SK-N-SH (cell line): ENCODE results near the gene B3GALT2. TPM values are rescaled to one million over a fixed set of nuclear protein-coding genes. Genes with fewer than 3 reads are reported as not detected.

Experiments
- CTCF ChIA-PET: fragments of 300-600, 350-600 bp; formaldehyde crosslinking; extraction: SDS; loops from one replicate; lab custom pipeline; 2021; lab: Yijun Ruan, JAX
- POLR2A ChIA-PET: fragments of 350-600 bp; sonication (Branson Sonifier 250); formaldehyde crosslinking; extraction: SDS; loops from one replicate; lab custom pipeline; 2020; ENCODE audit warnings: antibody characterized with exemption, inconsistent platforms; lab: Yijun Ruan, JAX
- DNase-seq: peaks from one replicate; pipeline ENCODE4 v3.0.0; 2012
- H2AFZ ChIP-seq: fragments of 200-600 bp; sonication (generic); 2 replicates; pipeline ENCODE4 v1.8.1; 2016; ENCODE audit warnings: antibody characterized with exemption, mild to moderate bottlenecking, low read depth
- H3F3A ChIP-seq: fragments of 200-600 bp; sonication (generic); replicated peaks from 2 replicates; pipeline ENCODE3; 2016; ENCODE audit warnings: antibody characterized with exemption, mild to moderate bottlenecking; ENCODE audit not compliant: insufficient read depth
- H3K27ac ChIP-seq, 2 experiments: fragments of 200-500 bp in 1 of 2; fragments of 200-600 bp in 1 of 2; sonication (Bioruptor generic) in 1 of 2; sonication (generic), shearing (Covaris generic) in 1 of 2; 2 replicates each; pipeline versions ENCODE4 v1.5.1 to v1.6.1; 2014 to 2016; ENCODE audit warnings: low read depth in 2 of 2, inconsistent platforms in 1 of 2, low read length in 1 of 2, mild to moderate bottlenecking in 1 of 2, mixed read lengths in 1 of 2
- H3K27me3 ChIP-seq: fragments of 200-600 bp; sonication (generic), shearing (Covaris generic); 2 replicates; pipeline ENCODE4 v1.6.1; 2016; ENCODE audit warnings: mixed run types; ENCODE audit not compliant: insufficient read depth
- H3K36me3 ChIP-seq, 2 experiments: fragments of 200-500 bp in 1 of 2; fragments of 200-600 bp in 1 of 2; sonication (Bioruptor generic) in 1 of 2; sonication (generic) in 1 of 2; replicated peaks in 1 of 2; 2 replicates each; pipeline versions ENCODE3 to v1.5.1; 2014 to 2016; ENCODE audit warnings: low read length in 1 of 2, mild to moderate bottlenecking in 1 of 2; ENCODE audit not compliant: insufficient read depth in 2 of 2, control insufficient read depth in 1 of 2
- H3K4me1 ChIP-seq, 2 experiments: fragments of 200-500 bp in 1 of 2; fragments of 200-600 bp in 1 of 2; sonication (Bioruptor generic) in 1 of 2; sonication (generic), shearing (Covaris generic) in 1 of 2; 2 replicates each; pipeline versions ENCODE4 v1.5.1 to v1.6.1; 2014 to 2016; ENCODE audit warnings: low read depth in 1 of 2, low read length in 1 of 2, mixed run types in 1 of 2; ENCODE audit not compliant: insufficient read depth in 2 of 2, control insufficient read depth in 1 of 2
- H3K4me2 ChIP-seq: fragments of 200-600 bp; sonication (generic), shearing (Covaris generic); 2 replicates; pipeline ENCODE4 v1.6.1; 2017; ENCODE audit warnings: mixed run types
- H3K4me3 ChIP-seq, 2 experiments: fragments of 200-500 bp in 1 of 2; fragments of 200-600 bp in 1 of 2; sonication (Bioruptor generic) in 1 of 2; sonication (generic), shearing (Covaris generic) in 1 of 2; 2 replicates each; pipeline versions ENCODE4 v1.5.1 to v1.8.1; 2014 to 2016; ENCODE audit warnings: low read depth in 2 of 2, inconsistent platforms in 1 of 2, low read length in 1 of 2, mild to moderate bottlenecking in 1 of 2, mixed read lengths in 1 of 2, moderate library complexity in 1 of 2
- H3K79me2 ChIP-seq: fragments of 200-600 bp; sonication (generic); 2 replicates; pipeline ENCODE4 v1.8.1; 2017; ENCODE audit warnings: mild to moderate bottlenecking; ENCODE audit not compliant: insufficient read depth
- H3K9ac ChIP-seq: fragments of 200-600 bp; sonication (generic); 2 replicates; pipeline ENCODE4 v1.6.1; 2017; ENCODE audit warnings: mixed run types
- H3K9me2 ChIP-seq: fragments of 200-600 bp; sonication (generic); 2 replicates; pipeline ENCODE4 v1.6.1; 2017; ENCODE audit warnings: mixed run types
- H3K9me3 ChIP-seq: fragments of 200-600 bp; sonication (generic); 2 replicates; pipeline ENCODE4 v1.6.1; 2017; ENCODE audit warnings: mixed run types, mild to moderate bottlenecking, moderate library complexity
- H4K20me1 ChIP-seq: fragments of 200-600 bp; sonication (generic); 2 replicates; pipeline ENCODE4 v1.6.1; 2017; ENCODE audit warnings: mild to moderate bottlenecking, mixed run types; ENCODE audit not compliant: insufficient read depth
- EZH2phosphoT487 ChIP-seq: fragments of 200-600 bp; sonication (generic); IDR thresholded peaks from 2 replicates; pipeline ENCODE4 v1.6.1; 2017; ENCODE audit warnings: low read depth, mixed run types, mild to moderate bottlenecking, antibody characterized with exemption, moderate library complexity, borderline replicate concordance
- GABPA ChIP-seq: IDR thresholded peaks from 2 replicates; pipeline ENCODE4 v1.4.0; 2012; ENCODE audit warnings: low read depth, mild to moderate bottlenecking
- IRF3 ChIP-seq: fragments of 150-350 bp; IDR thresholded peaks from 2 replicates; pipeline ENCODE4 v1.6.1; 2016; ENCODE audit warnings: mild to moderate bottlenecking, low read depth, low read length
- JUND ChIP-seq: IDR thresholded peaks from 2 replicates; pipeline ENCODE4 v1.4.0; 2012
- MEF2A ChIP-seq: IDR thresholded peaks from 2 replicates; pipeline ENCODE4 v1.4.0; 2012; ENCODE audit warnings: low read depth, borderline replicate concordance
- RCOR1 ChIP-seq: fragments of 150-350 bp; IDR thresholded peaks from 2 replicates; pipeline ENCODE4 v1.6.1; 2017; ENCODE audit warnings: antibody characterized with exemption, low read length
- REST ChIP-seq: IDR thresholded peaks from 2 replicates; pipeline ENCODE4 v1.6.1; 2012; ENCODE audit warnings: mild to moderate bottlenecking, low read depth, low read length, moderate library complexity
- RFX5 ChIP-seq: IDR thresholded peaks from 2 replicates; pipeline ENCODE4 v1.6.1; 2012; ENCODE audit warnings: mild to moderate bottlenecking, improper control_type of control experiment, low read length
- TCF12 ChIP-seq: IDR thresholded peaks from 2 replicates; pipeline ENCODE4 v1.4.0; 2012
- WGBS: methylation state at CpG from one replicate; pipeline ENCODE4 v1.1.6; 2017; ENCODE audit warnings: low lambda C conversion rate; 5-methylcytosine and 5-hydroxymethylcytosine counted together
- polyA plus RNA-seq, 3 experiments: library from polyadenylated mRNA; depleted of rRNA; stranded (reverse); fragments of >200 nt; gene quantifications; 2 replicates each; pipeline ENCODE4 v1.2.3, GENCODE V29; 2012
- TF ChIP-seq, protein P1 (sequence below): IDR thresholded peaks from 2 replicates; pipeline ENCODE4; 2012
- TF ChIP-seq, protein P2 (sequence below): fragments of 200-600 bp; sonication (generic); IDR thresholded peaks from 2 replicates; pipeline ENCODE4 v1.6.1; 2017; ENCODE audit warnings: antibody characterized with exemption, mild to moderate bottlenecking, moderate library complexity

Gene B3GALT2
- polyA plus RNA-seq, 1 of the 3 experiments (the other 2 are of a cell fraction), result 0.23 TPM

- TF ChIP-seq JUND (no peak), TCF12 (no peak), EZH2phosphoT487 (no peak)
- TF ChIP-seq, all 33 proteins: peak for 0
These were observed 30.1 kb downstream of the B3GALT2 start for GRCh38 chr1:193156117-193156821.

GRCh38 chr1:193144999-193145398 is 41.4 kb downstream of the B3GALT2 start:
- H2AFZ ChIP-seq, result no peak overlapping the region
- H3K4me1 ChIP-seq, result peaks cover 3 to 15% of the 10 kb centered on the region in 2 experiments; a peak in 2 of 4 replicates
- no peak overlapping the region for H3K4me3 ChIP-seq
- TF ChIP-seq REST (no peak), IRF3 (no peak), RFX5 (no peak), RCOR1 (no peak), MEF2A (no peak), GABPA (no peak)
- TF ChIP-seq, protein P1, sequence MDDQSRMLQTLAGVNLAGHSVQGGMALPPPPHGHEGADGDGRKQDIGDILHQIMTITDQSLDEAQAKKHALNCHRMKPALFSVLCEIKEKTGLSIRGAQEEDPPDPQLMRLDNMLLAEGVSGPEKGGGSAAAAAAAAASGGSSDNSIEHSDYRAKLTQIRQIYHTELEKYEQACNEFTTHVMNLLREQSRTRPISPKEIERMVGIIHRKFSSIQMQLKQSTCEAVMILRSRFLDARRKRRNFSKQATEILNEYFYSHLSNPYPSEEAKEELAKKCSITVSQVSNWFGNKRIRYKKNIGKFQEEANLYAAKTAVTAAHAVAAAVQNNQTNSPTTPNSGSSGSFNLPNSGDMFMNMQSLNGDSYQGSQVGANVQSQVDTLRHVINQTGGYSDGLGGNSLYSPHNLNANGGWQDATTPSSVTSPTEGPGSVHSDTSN, result no peak
- TF ChIP-seq, protein P2, sequence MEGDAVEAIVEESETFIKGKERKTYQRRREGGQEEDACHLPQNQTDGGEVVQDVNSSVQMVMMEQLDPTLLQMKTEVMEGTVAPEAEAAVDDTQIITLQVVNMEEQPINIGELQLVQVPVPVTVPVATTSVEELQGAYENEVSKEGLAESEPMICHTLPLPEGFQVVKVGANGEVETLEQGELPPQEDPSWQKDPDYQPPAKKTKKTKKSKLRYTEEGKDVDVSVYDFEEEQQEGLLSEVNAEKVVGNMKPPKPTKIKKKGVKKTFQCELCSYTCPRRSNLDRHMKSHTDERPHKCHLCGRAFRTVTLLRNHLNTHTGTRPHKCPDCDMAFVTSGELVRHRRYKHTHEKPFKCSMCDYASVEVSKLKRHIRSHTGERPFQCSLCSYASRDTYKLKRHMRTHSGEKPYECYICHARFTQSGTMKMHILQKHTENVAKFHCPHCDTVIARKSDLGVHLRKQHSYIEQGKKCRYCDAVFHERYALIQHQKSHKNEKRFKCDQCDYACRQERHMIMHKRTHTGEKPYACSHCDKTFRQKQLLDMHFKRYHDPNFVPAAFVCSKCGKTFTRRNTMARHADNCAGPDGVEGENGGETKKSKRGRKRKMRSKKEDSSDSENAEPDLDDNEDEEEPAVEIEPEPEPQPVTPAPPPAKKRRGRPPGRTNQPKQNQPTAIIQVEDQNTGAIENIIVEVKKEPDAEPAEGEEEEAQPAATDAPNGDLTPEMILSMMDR, result no peak
- TF ChIP-seq, all 33 proteins: peak for 0
- peaks cover 17% of the 10 kb centered on the region for H3F3A ChIP-seq
- H3K27ac ChIP-seq, result no peak overlapping the region
- no peak overlapping the region for H3K4me2 ChIP-seq
- CTCF ChIA-PET, result no interaction called here
- H4K20me1 ChIP-seq, result no peaks in the 10 kb centered on the region
- 100% methylated on average over 1 of the region's 1 CpG for WGBS
- no peaks in the 10 kb centered on the region for H3K9me2 ChIP-seq
- POLR2A ChIA-PET, result no interaction called here
- no peak overlapping the region for H3K9ac ChIP-seq
- no peaks in the 10 kb centered on the region for H3K27me3 ChIP-seq
- no peaks in the 10 kb centered on the region for H3K9me3 ChIP-seq
- H3K36me3 ChIP-seq, result peaks cover 66 to 76% of the 10 kb centered on the region in 2 experiments
- H3K79me2 ChIP-seq, result peaks cover 23% of the 10 kb centered on the region
- no peak for DNase-seq

More at GRCh38 chr1:193156117-193156821, 30.1 kb downstream of the B3GALT2 start:
- Histone ChIP-seq H3K9ac (no peak overlapping the region), H3K27ac (no peak overlapping the region), H3K36me3 (peaks cover 46 to 60% of the 10 kb centered on the region in 2 experiments), H4K20me1 (no peaks in the 10 kb centered on the region; the same call in 1 of the 2 replicates), H3K9me2 (no peaks in the 10 kb centered on the region), H3K4me2 (no peak overlapping the region), H3K27me3 (no peaks in the 10 kb centered on the region), H3K4me3 (no peak overlapping the region), H3K9me3 (no peaks in the 10 kb centered on the region; the same call in 1 of the 2 replicates), H2AFZ (no peak overlapping the region), H3F3A (peaks cover 7% of the 10 kb centered on the region), H3K79me2 (peaks cover 6% of the 10 kb centered on the region; the same call in 1 of the 2 replicates), H3K4me1 (peaks cover 0 to 6% of the 10 kb centered on the region in 2 experiments; a peak in 2 of 4 replicates)
- 75% methylated on average over 3 of the region's 3 CpGs for WGBS
- CTCF ChIA-PET, result no interaction called here
- POLR2A ChIA-PET, result no interaction called here
- no peak for DNase-seq
